Kidney (tissue), 14 donors: ENCODE results near the gene FRA10AC1. TPM values are rescaled to one million over a fixed set of nuclear protein-coding genes. Genes with fewer than 3 reads are reported as not detected.

ENCODE experiments used
- DNase-seq, 5 donors: peaks; one replicate each; pipeline ENCODE4 v3.0.0-alpha.2; 2013 to 2020
- FAIRE-seq: peaks from 2 replicates; lab custom pipeline; 2012; peaks lifted over from hg19 to GRCh38; lab: Jason Lieb, UNC
- H3K27ac ChIP-seq, 2 donors: one replicate each; pipeline ENCODE4 v1.7.0; 2013; ENCODE audit warnings: low read depth in 2 of 2, low read length in 2 of 2, inconsistent platforms in 1 of 2
- H3K27me3 ChIP-seq: one replicate; pipeline ENCODE4 v1.7.1; 2013; ENCODE audit warnings: low read length, inconsistent platforms; ENCODE audit not compliant: control insufficient read depth, insufficient read depth
- H3K36me3 ChIP-seq, 3 donors: one replicate each; pipeline versions ENCODE4 v1.7.0 to v1.7.1; 2013; ENCODE audit warnings: low read length in 3 of 3, control low read depth in 1 of 3, inconsistent platforms in 1 of 3; ENCODE audit not compliant: insufficient read depth in 3 of 3, control insufficient read depth in 2 of 3
- H3K4me1 ChIP-seq, 3 donors: one replicate each; pipeline versions ENCODE4 v1.7.0 to v1.7.1; 2013; ENCODE audit warnings: low read length in 3 of 3, inconsistent platforms in 1 of 3, low read depth in 1 of 3; ENCODE audit not compliant: control insufficient read depth in 2 of 3, insufficient read depth in 2 of 3
- H3K4me3 ChIP-seq, 3 donors: one replicate each; pipeline versions ENCODE4 v1.7.0 to v1.8.1; 2013; ENCODE audit warnings: low read length in 3 of 3, control low read depth in 1 of 3, inconsistent platforms in 1 of 3
- H3K9ac ChIP-seq, 3 donors: one replicate each; pipeline versions ENCODE4 v1.7.0 to v1.7.1; 2013; ENCODE audit warnings: low read length in 3 of 3, control low read depth in 1 of 3, inconsistent platforms in 1 of 3
- H3K9me3 ChIP-seq, 3 donors: one replicate each; pipeline versions ENCODE4 v1.7.0 to v1.7.1; 2013; ENCODE audit warnings: low read length in 3 of 3, control low read depth in 1 of 3, inconsistent platforms in 1 of 3; ENCODE audit not compliant: control insufficient read depth in 2 of 3, insufficient read depth in 1 of 3
- intact Hi-C: fragments of 100-400 bp; cut with DNase I; formaldehyde crosslinking; loops from one replicate; pipeline ENCODE4 v1.11.1; 2022
- polyA plus RNA-seq: library from polyadenylated mRNA; stranded (reverse); fragments of 350-450 nt; fragmentation: Illumina TruSeq; extraction: RNeasy Lipid Tissue Mini Kit (QIAGEN cat#74804); gene quantifications from one replicate; pipeline ENCODE4 v1.2.3, GENCODE V29; 2014; ENCODE audit warnings: low read depth, low replicate concordance; ENCODE audit not compliant: insufficient read depth
- total RNA-seq: library from RNA; stranded (reverse); fragmentation: NEBNext Ultra II Directional; extraction: Animal tissue kit (Norgen Biotek cat#: 25700); gene quantifications from one replicate; pipeline ENCODE4 v1.2.1, GENCODE V29; 2021
- TF ChIP-seq, protein P1 (sequence below): IDR thresholded peaks from 3 replicates; pipeline ENCODE4 v1.5.1; 2012; ENCODE audit warnings: mild to moderate bottlenecking, moderate library complexity, borderline replicate concordance; ENCODE audit not compliant: insufficient read depth; ENCODE audit errors: extremely low read depth
- donor health status: control.
- donor health status: control.
- donor health status: control.
- donor health status: control.
- donor health status: control.
- donor health status: DM: yes; HTN: yes; CAD: no.
- donor health status: Normal renal cell carcinoma (clear cell type).

FRA10AC1 gene
- total and polyA plus RNA-seq, 2 donors from 2014 or later: 15.6 to 18.9 TPM

GRCh38 chr10:93711891-93712290, 9.5 kb upstream of the FRA10AC1 start:
- no peaks in the 10 kb centered on the region for H3K36me3 ChIP-seq
- DNase-seq: no peak
- TF ChIP-seq, protein P1, sequence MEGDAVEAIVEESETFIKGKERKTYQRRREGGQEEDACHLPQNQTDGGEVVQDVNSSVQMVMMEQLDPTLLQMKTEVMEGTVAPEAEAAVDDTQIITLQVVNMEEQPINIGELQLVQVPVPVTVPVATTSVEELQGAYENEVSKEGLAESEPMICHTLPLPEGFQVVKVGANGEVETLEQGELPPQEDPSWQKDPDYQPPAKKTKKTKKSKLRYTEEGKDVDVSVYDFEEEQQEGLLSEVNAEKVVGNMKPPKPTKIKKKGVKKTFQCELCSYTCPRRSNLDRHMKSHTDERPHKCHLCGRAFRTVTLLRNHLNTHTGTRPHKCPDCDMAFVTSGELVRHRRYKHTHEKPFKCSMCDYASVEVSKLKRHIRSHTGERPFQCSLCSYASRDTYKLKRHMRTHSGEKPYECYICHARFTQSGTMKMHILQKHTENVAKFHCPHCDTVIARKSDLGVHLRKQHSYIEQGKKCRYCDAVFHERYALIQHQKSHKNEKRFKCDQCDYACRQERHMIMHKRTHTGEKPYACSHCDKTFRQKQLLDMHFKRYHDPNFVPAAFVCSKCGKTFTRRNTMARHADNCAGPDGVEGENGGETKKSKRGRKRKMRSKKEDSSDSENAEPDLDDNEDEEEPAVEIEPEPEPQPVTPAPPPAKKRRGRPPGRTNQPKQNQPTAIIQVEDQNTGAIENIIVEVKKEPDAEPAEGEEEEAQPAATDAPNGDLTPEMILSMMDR: no peak
- H3K4me3 ChIP-seq: no peak overlapping the region
- H3K9me3 ChIP-seq: no peaks in the 10 kb centered on the region
- H3K27ac ChIP-seq: no peak overlapping the region
- no peaks in the 10 kb centered on the region for H3K4me1 ChIP-seq
- no peak overlapping the region for H3K9ac ChIP-seq
- no peak for FAIRE-seq
- H3K27me3 ChIP-seq: no peaks in the 10 kb centered on the region
- intact Hi-C loops: no loop called here

DNA sequence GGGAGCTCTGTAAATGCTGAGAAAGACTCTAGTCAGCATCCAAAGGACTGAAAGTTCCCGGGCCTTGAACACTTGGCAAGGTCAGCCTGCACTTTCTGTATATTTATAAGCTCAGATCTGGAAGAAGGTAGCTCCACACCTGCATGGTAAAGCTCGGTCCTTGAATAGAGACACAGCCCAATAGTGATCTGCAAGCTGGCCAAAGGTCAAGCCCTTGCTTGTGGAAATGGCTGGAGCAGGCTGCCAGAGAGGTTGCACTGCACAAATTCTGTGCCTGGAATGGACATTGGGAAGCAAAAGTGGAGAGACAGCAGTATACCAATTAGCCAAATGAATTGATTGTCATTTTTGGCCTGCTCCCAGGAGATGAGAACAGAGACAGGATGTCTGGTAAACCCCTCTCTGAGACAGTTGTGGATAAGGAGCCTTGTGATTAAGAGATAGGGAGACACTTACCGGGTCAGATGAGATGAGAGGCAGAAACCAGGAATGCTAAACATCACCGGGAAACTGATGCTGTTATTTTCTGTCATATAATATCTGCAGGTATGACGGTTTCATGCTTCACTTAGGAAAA, 8.0 kb upstream of the FRA10AC1 start:
- Histone ChIP-seq H3K27me3 (no peaks in the 10 kb centered on the region), H3K27ac (no peak overlapping the region), H3K4me3 (no peak overlapping the region), H3K36me3 (no peaks in the 10 kb centered on the region), H3K9me3 (no peaks in the 10 kb centered on the region), H3K4me1 (no peaks in the 10 kb centered on the region), H3K9ac (no peak overlapping the region)
- DNase-seq (no peak), FAIRE-seq (no peak)
- TF ChIP-seq, protein P1: no peak
- intact Hi-C loops: no loop called here

- TF ChIP-seq, protein P1: no peak
- Histone ChIP-seq H3K4me1 (no peaks in the 10 kb centered on the region), H3K9me3 (no peaks in the 10 kb centered on the region), H3K4me3 (no peak overlapping the region), H3K27ac (no peak overlapping the region), H3K36me3 (no peaks in the 10 kb centered on the region), H3K27me3 (no peaks in the 10 kb centered on the region), H3K9ac (no peak overlapping the region)
- no peak for FAIRE-seq
- intact Hi-C loops: no loop called here
- DNase-seq: no peak
Measured at GRCh38 chr10:93707623-93708022, 5.2 kb upstream of the FRA10AC1 start.

DNA sequence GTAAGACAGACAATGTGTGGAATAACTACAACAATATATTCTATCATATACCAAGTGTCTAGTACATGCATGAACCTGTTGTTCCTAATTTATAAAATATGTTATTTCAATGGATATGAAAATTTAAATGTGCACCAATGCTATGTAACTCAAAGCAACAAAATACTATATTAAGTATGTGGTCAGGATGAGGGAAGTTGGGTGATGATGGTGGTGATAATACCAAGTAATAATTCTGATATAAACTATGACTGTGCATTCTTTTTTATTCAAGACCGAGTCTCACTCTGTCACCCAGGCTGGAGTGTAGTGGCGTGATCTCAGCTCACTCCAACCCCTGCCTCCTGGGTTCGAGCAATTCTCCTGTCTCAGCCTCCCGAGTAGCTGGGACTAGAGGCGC, 2.1 kb upstream of the FRA10AC1 start:
- TF ChIP-seq, protein P1: no peak
- FAIRE-seq (no peak), DNase-seq (no peak)
- H3K27ac ChIP-seq: no peak overlapping the region
- intact Hi-C loops: no loop called here
- H3K27me3 ChIP-seq: no peaks in the 10 kb centered on the region
- no peak overlapping the region for H3K4me3 ChIP-seq
- no peaks in the 10 kb centered on the region for H3K9me3 ChIP-seq
- peaks cover 0 to 1% (median 1%) of the 10 kb centered on the region in 3 donors for H3K36me3 ChIP-seq
- H3K4me1 ChIP-seq: peaks cover 0 to 3% (median 0%) of the 10 kb centered on the region in 3 donors
- H3K9ac ChIP-seq: no peak overlapping the region
